ENCODE measurements around the gene PCTP.

DNA sequence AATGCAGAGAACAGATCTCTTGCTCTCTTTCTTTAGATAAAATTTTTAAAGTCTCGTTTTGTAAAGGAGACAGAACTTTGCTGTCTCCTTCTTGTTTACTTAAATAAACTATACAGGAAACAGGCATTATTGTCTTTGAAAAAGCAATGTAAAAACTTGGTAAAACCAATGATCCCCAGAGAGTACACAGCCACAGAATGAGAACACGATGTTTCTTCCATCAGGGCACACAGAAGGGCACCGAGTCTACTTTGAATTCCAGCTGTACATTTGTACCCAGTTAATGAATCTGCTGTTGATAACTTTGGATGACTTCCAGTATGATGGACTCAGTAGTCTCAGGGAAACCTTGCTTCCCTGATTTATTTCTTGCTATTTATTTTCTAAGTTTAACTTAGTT lies 20.0 kb upstream of the PCTP start:
- TF ChIP-seq, protein P1, sequence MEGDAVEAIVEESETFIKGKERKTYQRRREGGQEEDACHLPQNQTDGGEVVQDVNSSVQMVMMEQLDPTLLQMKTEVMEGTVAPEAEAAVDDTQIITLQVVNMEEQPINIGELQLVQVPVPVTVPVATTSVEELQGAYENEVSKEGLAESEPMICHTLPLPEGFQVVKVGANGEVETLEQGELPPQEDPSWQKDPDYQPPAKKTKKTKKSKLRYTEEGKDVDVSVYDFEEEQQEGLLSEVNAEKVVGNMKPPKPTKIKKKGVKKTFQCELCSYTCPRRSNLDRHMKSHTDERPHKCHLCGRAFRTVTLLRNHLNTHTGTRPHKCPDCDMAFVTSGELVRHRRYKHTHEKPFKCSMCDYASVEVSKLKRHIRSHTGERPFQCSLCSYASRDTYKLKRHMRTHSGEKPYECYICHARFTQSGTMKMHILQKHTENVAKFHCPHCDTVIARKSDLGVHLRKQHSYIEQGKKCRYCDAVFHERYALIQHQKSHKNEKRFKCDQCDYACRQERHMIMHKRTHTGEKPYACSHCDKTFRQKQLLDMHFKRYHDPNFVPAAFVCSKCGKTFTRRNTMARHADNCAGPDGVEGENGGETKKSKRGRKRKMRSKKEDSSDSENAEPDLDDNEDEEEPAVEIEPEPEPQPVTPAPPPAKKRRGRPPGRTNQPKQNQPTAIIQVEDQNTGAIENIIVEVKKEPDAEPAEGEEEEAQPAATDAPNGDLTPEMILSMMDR (conservative IDR thresholded peaks at IDR 0.05 in 1 of 2, IDR thresholded peaks at IDR 0.05 in 1 of 2; ENCODE audit: extremely low read depth in 1 of 2, insufficient read depth in 1 of 2, low read depth in 1 of 2, low read length in 2 of 2) = no peak
- no peak for TF ChIP-seq EZH2 (IDR thresholded peaks at IDR 0.05; ENCODE audit: borderline replicate concordance, low read length)

Measured in mammary epithelial cell (primary cell).